ENCODE results near the gene TST. TPM values are rescaled to one million over a fixed set of nuclear protein-coding genes. Genes with fewer than 3 reads are reported as not detected.

The TST gene
- polyA plus RNA-seq, 1 of the 3 experiments (the other 2 are of a cell fraction) = 49.4 TPM

DNA sequence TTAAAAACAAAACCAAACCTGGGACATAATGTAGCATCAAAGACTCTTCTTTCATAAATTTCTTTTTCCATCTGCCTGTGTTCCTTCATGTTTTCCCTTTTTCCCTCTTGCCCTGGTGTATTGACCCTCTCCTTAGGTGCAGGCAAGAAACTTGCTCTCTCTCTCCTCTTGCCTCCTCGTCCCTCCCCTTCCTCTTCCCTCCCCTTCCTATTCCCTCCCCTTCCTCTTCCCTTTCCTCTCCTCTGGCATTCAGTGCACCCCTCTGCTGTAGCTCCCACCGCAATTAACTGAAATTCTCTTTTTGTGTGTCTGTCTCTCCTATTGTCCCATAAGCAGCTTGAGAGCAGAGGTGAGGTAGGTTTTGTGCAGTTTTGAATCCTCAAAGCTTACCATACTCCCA, 55.9 kb downstream of the TST start:
- no peak for DNase-seq
- Histone ChIP-seq H3K36me3 (replicated peaks in 1 of 2; ENCODE audit: control insufficient read depth in 1 of 2, insufficient read depth in 2 of 2, low read length in 1 of 2) (no peaks in the 10 kb centered on the region), H3F3A (replicated peaks; ENCODE audit: insufficient read depth) (no peaks in the 10 kb centered on the region), H3K4me2 (no peak overlapping the region), H4K20me1 (ENCODE audit: insufficient read depth) (no peaks in the 10 kb centered on the region), H3K9me2 (no peaks in the 10 kb centered on the region), H3K4me3 (ENCODE audit: low read depth in 2 of 2, low read length in 1 of 2) (no peak overlapping the region), H3K9ac (no peak overlapping the region), H3K4me1 (ENCODE audit: control insufficient read depth in 1 of 2, insufficient read depth in 2 of 2, low read depth in 1 of 2, low read length in 1 of 2) (no peaks in the 10 kb centered on the region), H3K9me3 (no peaks in the 10 kb centered on the region), H3K79me2 (ENCODE audit: insufficient read depth) (no peaks in the 10 kb centered on the region), H3K27me3 (ENCODE audit: insufficient read depth) (peaks cover 10% of the 10 kb centered on the region; the same call in 1 of the 2 replicates), H3K27ac (ENCODE audit: low read depth in 2 of 2, low read length in 1 of 2) (no peak overlapping the region), H2AFZ (ENCODE audit: low read depth) (0 out of 2 replicates have a peak overlapping the region, but pooled peaks have one; percentile 35)
- ChIA-PET POLR2A (no interaction called here), CTCF (interaction anchor here (3.5 to 4.4 kb wide), 2 partner anchors 14 to 107 kb away, joined by 19 to 28 read pairs; no protein-coding TSS in a partner anchor)
- WGBS (ENCODE audit: low lambda C conversion rate) = 56% methylated on average over 2 of the region's 2 CpGs
- no peak for TF ChIP-seq SMC3 (IDR thresholded peaks at IDR 0.05; ENCODE audit: low read depth, low read length)
- TF ChIP-seq GABPA (IDR thresholded peaks at IDR 0.05; ENCODE audit: low read depth) = peak; percentile 22; the same call in 1 of the 2 replicates

DNA sequence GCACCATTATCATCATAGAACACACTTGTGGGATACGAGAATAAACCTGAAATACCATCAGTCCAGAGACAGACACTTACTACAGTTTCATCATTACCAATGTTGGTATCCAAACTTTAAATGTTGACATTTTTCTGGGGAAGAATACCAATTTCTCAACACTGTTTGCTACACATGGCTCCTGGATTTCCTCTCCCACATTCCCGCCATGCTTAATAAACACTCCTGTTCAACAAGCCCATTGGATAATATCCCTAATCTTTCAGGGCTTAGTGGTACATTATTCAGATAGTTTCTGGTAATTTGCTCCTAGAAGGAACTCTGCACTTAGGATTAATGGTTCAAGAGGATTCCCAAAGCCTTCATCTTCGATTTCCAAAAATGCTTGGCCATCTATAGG, 57.6 kb downstream of the TST start:
- ChIA-PET CTCF (interaction anchor here (0.8 to 0.9 kb wide), 2 partner anchors 16 to 105 kb away, joined by 3 to 5 read pairs; no protein-coding TSS in a partner anchor), POLR2A (no interaction called here)
- Histone ChIP-seq H3K4me2 (no peak overlapping the region), H3K4me3 (ENCODE audit: low read depth in 2 of 2, low read length in 1 of 2) (no peak overlapping the region), H3K9me2 (no peaks in the 10 kb centered on the region), H3K27ac (ENCODE audit: low read depth in 2 of 2, low read length in 1 of 2) (no peak overlapping the region), H3K9ac (no peak overlapping the region), H3F3A (replicated peaks; ENCODE audit: insufficient read depth) (no peaks in the 10 kb centered on the region), H3K79me2 (ENCODE audit: insufficient read depth) (no peaks in the 10 kb centered on the region), H3K9me3 (no peaks in the 10 kb centered on the region), H3K4me1 (ENCODE audit: control insufficient read depth in 1 of 2, insufficient read depth in 2 of 2, low read depth in 1 of 2, low read length in 1 of 2) (no peaks in the 10 kb centered on the region), H3K27me3 (ENCODE audit: insufficient read depth) (peaks cover 8% of the 10 kb centered on the region; the same call in 1 of the 2 replicates), H3K36me3 (replicated peaks in 1 of 2; ENCODE audit: control insufficient read depth in 1 of 2, insufficient read depth in 2 of 2, low read length in 1 of 2) (no peaks in the 10 kb centered on the region), H4K20me1 (ENCODE audit: insufficient read depth) (no peaks in the 10 kb centered on the region), H2AFZ (ENCODE audit: low read depth) (no peak overlapping the region)
- TF ChIP-seq MXI1 (IDR thresholded peaks at IDR 0.05; ENCODE audit: low read depth, low read length) (no peak), GABPA (IDR thresholded peaks at IDR 0.05; ENCODE audit: low read depth) (no peak), NRF1 (IDR thresholded peaks at IDR 0.05; ENCODE audit: low read depth, low read length) (no peak), CTCF (IDR thresholded peaks at IDR 0.05) (no peak), RXRA (IDR thresholded peaks at IDR 0.05; ENCODE audit: borderline replicate concordance, low read depth) (no peak), SIN3A (IDR thresholded peaks at IDR 0.05; ENCODE audit: borderline replicate concordance, low read depth, low read length) (no peak), MAX (IDR thresholded peaks at IDR 0.05; ENCODE audit: low read depth) (no peak), ELF1 (IDR thresholded peaks at IDR 0.05) (no peak), POLR2AphosphoS5 (IDR thresholded peaks at IDR 0.05; ENCODE audit: low read depth, low read length) (no peak), TCF12 (IDR thresholded peaks at IDR 0.05) (no peak), TEAD4 (IDR thresholded peaks at IDR 0.05; ENCODE audit: borderline replicate concordance, insufficient read depth) (no peak), REST (IDR thresholded peaks at IDR 0.05; ENCODE audit: low read depth, low read length) (no peak), NFIC (IDR thresholded peaks at IDR 0.05; ENCODE audit: borderline replicate concordance) (no peak)
- TF ChIP-seq, protein P1, sequence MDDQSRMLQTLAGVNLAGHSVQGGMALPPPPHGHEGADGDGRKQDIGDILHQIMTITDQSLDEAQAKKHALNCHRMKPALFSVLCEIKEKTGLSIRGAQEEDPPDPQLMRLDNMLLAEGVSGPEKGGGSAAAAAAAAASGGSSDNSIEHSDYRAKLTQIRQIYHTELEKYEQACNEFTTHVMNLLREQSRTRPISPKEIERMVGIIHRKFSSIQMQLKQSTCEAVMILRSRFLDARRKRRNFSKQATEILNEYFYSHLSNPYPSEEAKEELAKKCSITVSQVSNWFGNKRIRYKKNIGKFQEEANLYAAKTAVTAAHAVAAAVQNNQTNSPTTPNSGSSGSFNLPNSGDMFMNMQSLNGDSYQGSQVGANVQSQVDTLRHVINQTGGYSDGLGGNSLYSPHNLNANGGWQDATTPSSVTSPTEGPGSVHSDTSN (IDR thresholded peaks at IDR 0.05) = no peak
- TF ChIP-seq, protein P2, sequence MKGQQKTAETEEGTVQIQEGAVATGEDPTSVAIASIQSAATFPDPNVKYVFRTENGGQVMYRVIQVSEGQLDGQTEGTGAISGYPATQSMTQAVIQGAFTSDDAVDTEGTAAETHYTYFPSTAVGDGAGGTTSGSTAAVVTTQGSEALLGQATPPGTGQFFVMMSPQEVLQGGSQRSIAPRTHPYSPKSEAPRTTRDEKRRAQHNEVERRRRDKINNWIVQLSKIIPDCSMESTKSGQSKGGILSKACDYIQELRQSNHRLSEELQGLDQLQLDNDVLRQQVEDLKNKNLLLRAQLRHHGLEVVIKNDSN (IDR thresholded peaks at IDR 0.05; ENCODE audit: borderline replicate concordance, low read depth) = no peak
- TF ChIP-seq, protein P3, sequence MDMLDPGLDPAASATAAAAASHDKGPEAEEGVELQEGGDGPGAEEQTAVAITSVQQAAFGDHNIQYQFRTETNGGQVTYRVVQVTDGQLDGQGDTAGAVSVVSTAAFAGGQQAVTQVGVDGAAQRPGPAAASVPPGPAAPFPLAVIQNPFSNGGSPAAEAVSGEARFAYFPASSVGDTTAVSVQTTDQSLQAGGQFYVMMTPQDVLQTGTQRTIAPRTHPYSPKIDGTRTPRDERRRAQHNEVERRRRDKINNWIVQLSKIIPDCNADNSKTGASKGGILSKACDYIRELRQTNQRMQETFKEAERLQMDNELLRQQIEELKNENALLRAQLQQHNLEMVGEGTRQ (IDR thresholded peaks at IDR 0.05; ENCODE audit: borderline replicate concordance, low read depth, low read length) = no peak
- DNase-seq = no peak
- 20% methylated on average over 3 of the region's 3 CpGs for WGBS (ENCODE audit: low lambda C conversion rate)

All from SK-N-SH (cell line).